Measurements from ENCODE around the gene CLTCL1.

Gene CLTCL1

DNA sequence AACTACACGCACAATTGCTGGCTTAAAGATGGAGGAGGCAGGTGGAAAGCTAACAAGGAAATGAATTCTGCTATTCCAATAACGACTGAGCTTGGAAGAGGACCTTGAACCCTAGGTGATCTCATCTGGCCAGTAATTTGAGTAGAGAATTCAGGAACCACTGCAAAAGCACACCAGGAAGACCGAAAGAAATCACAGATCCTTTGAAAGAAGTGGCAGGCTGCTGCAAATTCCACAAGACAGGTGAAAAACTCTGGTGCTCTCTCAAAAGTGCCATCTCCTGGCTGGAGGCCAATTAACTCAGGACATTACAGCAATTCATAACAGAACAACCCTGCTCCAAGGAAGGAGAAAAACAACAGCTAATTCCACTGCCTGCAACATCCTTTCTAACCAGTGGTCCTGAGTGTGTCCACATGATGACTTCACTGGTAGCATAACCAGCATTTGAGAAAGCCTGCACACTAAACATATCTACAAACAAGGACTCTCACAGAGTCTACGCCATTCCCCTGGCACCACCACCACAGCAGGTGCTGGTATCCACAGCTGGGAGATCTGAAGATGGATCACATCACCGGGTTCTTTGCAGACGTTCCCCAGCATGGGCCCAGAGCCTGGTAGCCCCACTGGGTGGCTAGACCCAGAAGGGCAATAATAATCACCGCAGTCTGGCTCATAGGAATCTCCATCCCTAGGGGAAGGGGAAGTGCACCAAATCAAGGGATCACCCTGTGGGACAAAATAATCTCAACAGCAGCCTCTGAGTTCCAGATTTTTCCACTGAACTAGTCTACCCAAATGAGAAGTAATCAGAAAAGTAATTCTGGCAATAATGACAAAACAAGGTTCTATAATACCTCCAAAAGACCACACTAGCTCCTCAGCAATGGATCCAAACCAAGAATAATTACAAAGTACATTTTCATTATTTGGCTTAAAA, 44.9 kb upstream of the CLTCL1 start:
- DNase-seq (ENCODE audit: low read depth in 1 of 2, low spot score in 1 of 2), result no peak
- Histone ChIP-seq H3K27me3 (ENCODE audit: insufficient read depth, poor library complexity, severe bottlenecking) (no peaks in the 10 kb centered on the region), H3K4me3 (replicated peaks; ENCODE audit: insufficient read depth, low read length) (no peak overlapping the region), H3K27ac (replicated peaks) (no peak overlapping the region)
- TF ChIP-seq SPI1 (IDR thresholded peaks at IDR 0.05; ENCODE audit: borderline replicate concordance, low read depth) (no peak), GABPA (IDR thresholded peaks at IDR 0.05; ENCODE audit: low read depth) (no peak), POLR2AphosphoS5 (IDR thresholded peaks at IDR 0.05; ENCODE audit: low read depth) (no peak)
- TF ChIP-seq, protein P1, sequence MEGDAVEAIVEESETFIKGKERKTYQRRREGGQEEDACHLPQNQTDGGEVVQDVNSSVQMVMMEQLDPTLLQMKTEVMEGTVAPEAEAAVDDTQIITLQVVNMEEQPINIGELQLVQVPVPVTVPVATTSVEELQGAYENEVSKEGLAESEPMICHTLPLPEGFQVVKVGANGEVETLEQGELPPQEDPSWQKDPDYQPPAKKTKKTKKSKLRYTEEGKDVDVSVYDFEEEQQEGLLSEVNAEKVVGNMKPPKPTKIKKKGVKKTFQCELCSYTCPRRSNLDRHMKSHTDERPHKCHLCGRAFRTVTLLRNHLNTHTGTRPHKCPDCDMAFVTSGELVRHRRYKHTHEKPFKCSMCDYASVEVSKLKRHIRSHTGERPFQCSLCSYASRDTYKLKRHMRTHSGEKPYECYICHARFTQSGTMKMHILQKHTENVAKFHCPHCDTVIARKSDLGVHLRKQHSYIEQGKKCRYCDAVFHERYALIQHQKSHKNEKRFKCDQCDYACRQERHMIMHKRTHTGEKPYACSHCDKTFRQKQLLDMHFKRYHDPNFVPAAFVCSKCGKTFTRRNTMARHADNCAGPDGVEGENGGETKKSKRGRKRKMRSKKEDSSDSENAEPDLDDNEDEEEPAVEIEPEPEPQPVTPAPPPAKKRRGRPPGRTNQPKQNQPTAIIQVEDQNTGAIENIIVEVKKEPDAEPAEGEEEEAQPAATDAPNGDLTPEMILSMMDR (IDR thresholded peaks at IDR 0.05; ENCODE audit: insufficient read depth, low read length), result no peak
- TF ChIP-seq, protein P2, sequence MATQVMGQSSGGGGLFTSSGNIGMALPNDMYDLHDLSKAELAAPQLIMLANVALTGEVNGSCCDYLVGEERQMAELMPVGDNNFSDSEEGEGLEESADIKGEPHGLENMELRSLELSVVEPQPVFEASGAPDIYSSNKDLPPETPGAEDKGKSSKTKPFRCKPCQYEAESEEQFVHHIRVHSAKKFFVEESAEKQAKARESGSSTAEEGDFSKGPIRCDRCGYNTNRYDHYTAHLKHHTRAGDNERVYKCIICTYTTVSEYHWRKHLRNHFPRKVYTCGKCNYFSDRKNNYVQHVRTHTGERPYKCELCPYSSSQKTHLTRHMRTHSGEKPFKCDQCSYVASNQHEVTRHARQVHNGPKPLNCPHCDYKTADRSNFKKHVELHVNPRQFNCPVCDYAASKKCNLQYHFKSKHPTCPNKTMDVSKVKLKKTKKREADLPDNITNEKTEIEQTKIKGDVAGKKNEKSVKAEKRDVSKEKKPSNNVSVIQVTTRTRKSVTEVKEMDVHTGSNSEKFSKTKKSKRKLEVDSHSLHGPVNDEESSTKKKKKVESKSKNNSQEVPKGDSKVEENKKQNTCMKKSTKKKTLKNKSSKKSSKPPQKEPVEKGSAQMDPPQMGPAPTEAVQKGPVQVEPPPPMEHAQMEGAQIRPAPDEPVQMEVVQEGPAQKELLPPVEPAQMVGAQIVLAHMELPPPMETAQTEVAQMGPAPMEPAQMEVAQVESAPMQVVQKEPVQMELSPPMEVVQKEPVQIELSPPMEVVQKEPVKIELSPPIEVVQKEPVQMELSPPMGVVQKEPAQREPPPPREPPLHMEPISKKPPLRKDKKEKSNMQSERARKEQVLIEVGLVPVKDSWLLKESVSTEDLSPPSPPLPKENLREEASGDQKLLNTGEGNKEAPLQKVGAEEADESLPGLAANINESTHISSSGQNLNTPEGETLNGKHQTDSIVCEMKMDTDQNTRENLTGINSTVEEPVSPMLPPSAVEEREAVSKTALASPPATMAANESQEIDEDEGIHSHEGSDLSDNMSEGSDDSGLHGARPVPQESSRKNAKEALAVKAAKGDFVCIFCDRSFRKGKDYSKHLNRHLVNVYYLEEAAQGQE (IDR thresholded peaks at IDR 0.05; ENCODE audit: insufficient replicate concordance, low read depth), result no peak

DNA sequence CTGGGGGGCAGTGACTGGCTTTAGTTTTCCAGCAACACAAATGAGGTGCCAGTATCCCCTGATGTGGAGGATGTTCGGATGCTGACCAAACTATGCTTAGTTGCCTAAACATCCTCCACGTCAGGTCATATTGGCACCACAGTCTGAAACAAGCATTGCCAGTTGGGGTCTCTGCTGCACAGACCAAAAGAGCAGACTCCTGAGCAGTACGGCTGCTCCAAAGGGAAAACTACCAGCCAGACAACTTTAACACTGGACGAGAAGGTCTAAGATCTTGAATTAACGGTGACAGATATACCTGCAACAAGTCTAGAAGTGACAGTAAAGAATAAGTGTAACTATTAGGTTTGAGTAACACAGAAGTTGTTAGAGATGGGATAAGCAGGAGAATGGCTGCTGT, 40.5 kb upstream of the CLTCL1 start:
- no peak overlapping the region for H3K4me3 ChIP-seq (replicated peaks; ENCODE audit: insufficient read depth, low read length)
- no peak overlapping the region for H3K27ac ChIP-seq (replicated peaks)
- H3K27me3 ChIP-seq (ENCODE audit: insufficient read depth, poor library complexity, severe bottlenecking), result no peaks in the 10 kb centered on the region
- TF ChIP-seq SPI1 (IDR thresholded peaks at IDR 0.05; ENCODE audit: borderline replicate concordance, low read depth), result no peak
- TF ChIP-seq POLR2AphosphoS5 (IDR thresholded peaks at IDR 0.05; ENCODE audit: low read depth), result no peak
- TF ChIP-seq, protein P1 (IDR thresholded peaks at IDR 0.05; ENCODE audit: insufficient read depth, low read length), result no peak
- TF ChIP-seq, protein P2 (IDR thresholded peaks at IDR 0.05; ENCODE audit: insufficient replicate concordance, low read depth), result no peak
- TF ChIP-seq GABPA (IDR thresholded peaks at IDR 0.05; ENCODE audit: low read depth), result no peak
- no peak for DNase-seq (ENCODE audit: low read depth in 1 of 2, low spot score in 1 of 2)

DNA sequence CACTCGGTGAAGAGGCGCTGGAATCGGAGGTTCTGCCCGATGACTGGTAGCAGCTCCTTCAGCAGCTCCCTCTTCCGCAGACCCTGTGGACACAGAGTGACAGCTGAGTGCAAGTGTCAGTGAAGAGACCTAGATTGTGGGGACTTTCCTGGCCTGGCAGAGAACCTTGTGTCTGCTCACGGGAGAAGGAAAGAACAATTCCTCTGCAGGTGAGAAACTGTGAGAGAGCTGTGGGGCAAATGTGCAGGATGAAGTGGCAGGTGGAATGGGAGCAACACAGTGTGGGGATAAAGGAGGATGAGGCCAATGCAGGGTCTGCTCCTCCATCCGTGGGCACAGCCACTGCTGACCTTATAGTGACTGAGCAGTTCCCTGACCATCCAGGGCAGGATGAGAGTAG, 40.0 kb upstream of the CLTCL1 start:
- no peaks in the 10 kb centered on the region for H3K27me3 ChIP-seq (ENCODE audit: insufficient read depth, poor library complexity, severe bottlenecking)
- H3K27ac ChIP-seq (replicated peaks), result no peak overlapping the region
- H3K4me3 ChIP-seq (replicated peaks; ENCODE audit: insufficient read depth, low read length), result no peak overlapping the region
- DNase-seq (ENCODE audit: low read depth in 1 of 2, low spot score in 1 of 2), result no peak
- TF ChIP-seq POLR2AphosphoS5 (IDR thresholded peaks at IDR 0.05; ENCODE audit: low read depth) (no peak), GABPA (IDR thresholded peaks at IDR 0.05; ENCODE audit: low read depth) (no peak), SPI1 (IDR thresholded peaks at IDR 0.05; ENCODE audit: borderline replicate concordance, low read depth) (no peak)
- TF ChIP-seq, protein P1 (IDR thresholded peaks at IDR 0.05; ENCODE audit: insufficient read depth, low read length), result no peak
- TF ChIP-seq, protein P2 (IDR thresholded peaks at IDR 0.05; ENCODE audit: insufficient replicate concordance, low read depth), result no peak
